Vagina (tissue), 2 donors: ENCODE measurements around the gene TASP1.

ENCODE experiments used
- POLR2A ChIP-seq, 2 donors: fragments of 450-650 bp; IDR thresholded peaks; one replicate each; pipeline ENCODE4 v1.6.1; 2017; ENCODE audit warnings: antibody characterized with exemption in 2 of 2, mild to moderate bottlenecking in 2 of 2, moderate library complexity in 2 of 2
- POLR2AphosphoS5 ChIP-seq, 2 donors: sonication (generic); formaldehyde crosslinking; IDR thresholded peaks; one replicate each; pipeline ENCODE4 v1.9.0; 2017; ENCODE audit warnings: antibody characterized with exemption in 2 of 2, mild to moderate bottlenecking in 2 of 2, low read depth in 1 of 2; ENCODE audit not compliant: insufficient read depth in 1 of 2

DNA sequence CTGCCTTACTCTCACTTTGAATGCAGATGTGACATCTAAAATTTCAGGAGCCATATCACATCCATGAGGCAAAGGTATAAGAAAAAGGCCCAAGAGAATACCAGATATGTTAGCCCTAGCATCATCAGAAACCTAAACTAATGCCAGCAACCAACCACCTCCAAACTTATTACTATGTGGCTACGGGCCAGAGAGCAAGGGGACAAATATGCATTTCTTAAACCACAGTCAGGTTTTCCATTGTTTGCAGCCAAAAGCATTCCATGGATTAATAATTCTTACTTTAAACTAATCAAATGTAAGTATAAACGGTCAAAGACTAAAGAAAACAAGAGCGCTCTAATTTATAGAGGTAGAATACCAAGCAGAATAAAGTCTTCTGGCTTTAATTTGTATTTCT lies 84.7 kb downstream of the TASP1 start:
- no peak for TF ChIP-seq POLR2AphosphoS5 (IDR thresholded peaks at IDR 0.05; ENCODE audit: insufficient read depth in 1 of 2, low read depth in 1 of 2)
- TF ChIP-seq POLR2A (IDR thresholded peaks at IDR 0.05) = no peak
